Stimulated activated CD4-positive, alpha-beta T cell treated with anti-CD3 and anti-CD28 coated beads, Interleukin-4, amount 100 ng/mL, for 48 hours (primary cell): ENCODE measurements around the gene RFFL.
A peak's percentile ranks its signal among the peaks of the same experiment; 100 is the strongest.
"Not testable (repeated sequence)": the region's sequence is repeated elsewhere in the genome, so short reads cannot be mapped to it uniquely, and the experiment has no call there.

Source experiments
- DNase-seq, 2 donors: peaks; one replicate each; pipeline ENCODE4 v3.0.0-alpha.2; 2020; ENCODE audit warnings: low read depth in 2 of 2

Gene RFFL

DNA sequence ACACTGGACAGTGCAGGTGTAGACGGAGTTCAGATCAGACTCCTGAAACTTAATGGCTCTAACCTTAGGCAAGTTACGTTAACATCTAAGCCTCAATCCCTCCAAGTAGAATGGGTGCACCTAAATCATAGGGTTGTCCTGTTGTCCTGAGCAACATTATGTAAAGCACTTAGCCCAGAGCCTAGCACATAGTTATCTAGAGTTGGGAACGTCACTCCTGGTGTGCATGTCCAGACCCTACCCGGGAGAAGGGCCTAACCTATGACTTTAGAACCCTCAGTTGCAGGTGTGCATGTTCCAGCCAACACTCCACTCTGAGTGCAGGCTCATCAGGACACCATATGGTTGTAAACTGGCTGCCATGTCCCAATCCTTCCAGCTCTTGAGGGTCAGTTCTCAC is 57.2 kb downstream of the RFFL start:
- DNase-seq, result no peak

GRCh38 chr17:35003778-35004177 is 59.7 kb downstream of the RFFL start:
- DNase-seq, result no peak

- DNase-seq, result no peak
Observed at GRCh38 chr17:35002876-35003551, 60.5 kb downstream of the RFFL start.

- DNase-seq, result no peak
Observed at GRCh38 chr17:35001549-35001948, 62.0 kb downstream of the RFFL start.

DNA sequence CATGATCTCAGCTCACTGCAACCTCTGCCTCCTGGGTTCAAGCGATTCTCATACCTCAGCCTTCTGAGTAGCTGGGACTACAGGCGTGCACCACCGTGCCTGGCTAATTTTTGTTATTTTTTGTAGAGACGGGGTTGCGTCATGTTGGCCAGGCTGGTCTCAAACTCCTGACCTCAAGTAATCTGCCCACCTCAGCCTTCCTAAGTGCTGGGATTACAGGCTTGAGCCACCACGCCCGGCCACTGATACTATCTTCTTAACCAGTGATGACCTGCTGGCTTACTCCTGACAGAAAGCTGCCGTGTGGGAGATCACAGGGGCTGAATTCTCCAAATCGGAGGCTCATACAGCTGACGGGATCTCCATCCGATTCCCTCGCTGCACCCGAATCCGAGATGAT is 62.5 kb downstream of the RFFL start:
- not testable (repeated sequence) for DNase-seq

- DNase-seq, result no peak
Observed at GRCh38 chr17:34999456-34999855, 64.1 kb downstream of the RFFL start.

DNA sequence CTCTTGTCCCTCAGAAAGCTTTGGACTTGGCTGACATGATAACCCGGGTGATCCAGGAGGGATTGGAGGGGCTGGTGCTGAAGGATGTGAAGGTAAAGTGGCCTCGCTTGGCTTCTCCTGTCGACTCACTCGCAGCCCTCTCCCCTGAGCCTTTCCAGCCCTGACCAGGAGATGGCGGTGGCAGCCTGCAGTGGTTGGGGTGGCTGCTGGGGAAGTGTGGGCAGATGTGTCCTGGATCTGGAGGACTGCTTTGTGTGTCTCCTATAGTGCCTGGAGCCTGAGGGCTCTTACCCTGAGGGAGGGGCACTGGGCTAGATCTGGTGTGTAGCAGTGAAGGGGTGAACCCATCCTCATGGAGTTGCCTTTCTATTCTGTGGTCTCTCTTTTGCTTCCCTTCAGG is 65.3 kb downstream of the RFFL start:
- peak; percentile 67 to 68 for DNase-seq

GRCh38 chr17:34997355-34997862 is 66.1 kb downstream of the RFFL start:
- no peak for DNase-seq

DNA sequence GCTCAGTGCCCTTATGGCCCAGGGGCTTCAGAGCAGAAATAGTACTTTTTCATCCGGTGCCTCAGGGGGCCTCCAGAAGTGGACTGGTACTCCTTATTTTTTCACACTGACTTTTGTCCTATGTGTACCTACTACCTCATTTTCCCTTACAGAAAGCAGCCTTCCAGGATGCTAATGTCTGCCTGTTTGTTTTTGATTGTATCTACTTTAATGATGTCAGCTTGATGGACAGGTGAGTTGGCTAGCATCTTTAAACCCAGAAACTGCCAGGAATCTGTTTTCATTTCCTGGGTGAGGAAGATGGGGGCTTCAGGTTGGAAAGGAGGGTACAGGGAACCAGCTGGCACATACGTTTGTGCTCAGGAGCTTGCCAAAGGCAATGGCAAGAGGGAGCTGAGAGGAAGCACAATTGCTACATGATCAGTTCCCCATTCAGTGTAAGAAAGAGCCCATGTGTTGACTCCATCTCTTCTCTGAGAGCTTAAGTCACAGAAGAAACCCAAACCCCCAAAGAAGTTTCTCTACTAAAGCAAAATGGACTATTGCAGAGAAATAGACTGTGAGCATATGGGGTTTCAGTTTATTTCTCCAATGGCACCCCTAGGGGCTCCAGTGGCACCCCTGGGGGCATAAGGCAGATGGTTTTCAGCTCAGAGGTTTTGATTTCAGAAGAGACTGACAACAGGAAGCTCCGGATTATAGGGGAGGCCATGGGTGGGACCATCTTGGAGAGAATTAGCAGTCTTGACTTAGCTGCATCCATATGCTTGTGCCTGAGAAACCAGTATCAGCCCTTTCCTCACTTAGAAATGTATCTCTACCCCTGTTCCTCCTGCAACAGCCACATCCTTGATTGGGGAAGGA is 66.9 kb downstream of the RFFL start:
- no peak for DNase-seq

DNA sequence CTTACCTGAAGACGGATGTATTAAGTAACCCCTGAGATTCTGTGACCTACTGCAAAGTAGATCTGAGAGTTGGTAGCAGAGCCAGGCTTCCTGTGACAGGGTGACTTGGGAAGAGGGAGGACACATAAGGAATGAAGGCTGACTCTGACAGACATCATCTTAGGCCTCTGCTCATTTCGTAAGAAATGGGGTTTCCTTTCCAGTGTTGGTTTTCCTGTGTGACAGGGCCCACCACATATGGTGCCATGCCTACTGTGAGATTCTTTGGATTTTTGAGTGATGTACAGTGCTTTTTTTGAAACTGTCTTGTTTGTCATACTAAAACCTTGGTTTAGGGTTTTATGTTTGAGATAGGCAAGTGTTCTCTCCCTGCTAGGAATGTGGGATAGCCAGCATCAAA is 70.5 kb downstream of the RFFL start:
- no peak for DNase-seq

GRCh38 chr17:34991606-34992005 is 71.9 kb downstream of the RFFL start:
- no peak for DNase-seq

DNA sequence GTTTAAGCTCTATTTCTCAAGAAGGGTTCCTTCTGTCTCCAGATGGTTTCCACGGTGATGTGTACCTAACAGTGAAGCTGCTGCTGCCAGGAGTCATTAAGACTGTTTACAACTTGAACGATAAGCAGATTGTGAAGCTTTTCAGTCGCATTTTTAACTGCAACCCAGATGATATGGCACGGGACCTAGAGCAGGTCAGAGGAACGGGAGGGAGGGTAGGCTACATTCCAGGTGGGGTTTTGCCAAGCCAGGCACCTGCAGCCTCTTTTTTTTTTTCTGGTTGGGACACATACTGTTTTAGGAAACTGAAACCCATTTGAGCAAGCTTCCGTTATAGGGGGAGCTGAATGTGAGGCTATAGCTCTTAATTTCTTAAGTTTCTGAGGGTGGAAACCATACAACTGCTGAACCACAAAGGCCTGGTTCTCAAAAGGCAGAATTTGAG is 72.6 kb downstream of the RFFL start:
- DNase-seq, result no peak

GRCh38 chr17:34989473-34989872 is 74.0 kb downstream of the RFFL start:
- no peak for DNase-seq

GRCh38 chr17:34988644-34989043 is 74.9 kb downstream of the RFFL start:
- DNase-seq, result no peak

DNA sequence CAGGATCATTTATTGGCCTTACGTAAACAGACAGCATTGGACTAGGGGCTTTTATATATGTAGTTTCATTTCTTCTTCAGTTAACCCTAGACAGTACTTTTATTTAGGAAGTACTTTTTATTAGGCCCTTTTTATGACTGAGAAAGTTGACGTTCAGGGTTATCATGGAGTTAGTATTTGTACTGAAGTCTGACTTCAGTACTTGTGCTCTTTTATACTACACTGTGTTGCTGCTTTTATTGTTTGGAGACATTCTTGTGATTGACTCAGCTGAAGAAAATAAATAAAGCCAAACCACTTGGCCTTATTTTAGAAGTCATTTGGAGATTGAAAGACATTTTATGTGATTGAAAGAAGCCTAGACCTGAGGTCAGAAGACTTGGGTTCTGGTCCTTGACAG is 76.3 kb downstream of the RFFL start:
- DNase-seq, result no peak

GRCh38 chr17:34981538-34982241 is 81.8 kb downstream of the RFFL start:
- DNase-seq, result no peak

DNA sequence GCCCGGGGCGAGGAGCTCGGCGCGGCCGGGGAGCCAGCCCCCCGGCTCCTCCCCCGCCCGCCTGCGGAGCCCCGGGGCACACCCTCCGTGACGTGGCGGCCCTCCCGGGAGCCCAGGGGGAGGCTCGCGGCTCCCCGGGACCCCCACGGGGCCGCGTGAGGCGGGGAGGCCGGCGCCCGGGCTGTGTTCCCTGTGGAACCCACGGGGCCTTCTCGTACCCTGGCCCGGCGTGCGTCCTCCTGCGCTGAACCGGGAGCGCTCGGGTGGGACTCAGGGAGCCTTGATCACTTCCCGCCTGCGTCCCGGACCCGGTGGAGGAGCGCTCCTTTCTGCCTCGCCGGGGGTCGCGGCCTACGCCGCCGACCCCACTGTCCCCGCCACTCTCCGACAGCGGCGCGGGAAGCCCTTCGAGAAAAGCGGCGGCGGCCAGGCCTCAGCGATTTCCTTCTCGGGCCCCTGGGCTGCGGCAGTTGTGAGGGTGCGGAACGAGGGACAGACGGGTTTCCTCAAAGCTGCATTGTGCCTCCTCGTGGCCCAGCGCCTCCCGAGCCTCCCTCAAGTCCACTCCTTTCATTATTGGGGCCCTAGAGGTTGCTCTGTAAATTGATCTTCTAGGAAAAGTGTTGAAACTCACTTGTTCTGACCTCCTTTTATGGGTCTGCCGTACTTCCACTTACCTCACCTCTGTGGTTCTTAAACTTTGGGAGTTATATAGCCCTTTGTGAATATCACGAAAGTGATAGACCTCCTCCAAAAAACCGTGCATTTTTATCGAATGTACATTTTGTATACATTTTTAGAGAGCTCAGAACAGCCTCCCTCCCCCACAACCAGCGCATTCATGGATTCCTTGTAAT is 82.6 kb downstream of the RFFL start:
- peak; percentile 54 to 60 for DNase-seq

- peak; percentile 87 to 93 for DNase-seq
Observed at GRCh38 chr17:34980353-34980680, 83.2 kb downstream of the RFFL start, which contains the start of gene LIG3. Gene LIG3 (plus strand): TSS chr17:34980512. CDS start chr17:34983006, 2,494 bp downstream.

GRCh38 chr17:34979650-34980352 is 83.7 kb downstream of the RFFL start:
- no peak for DNase-seq

DNA sequence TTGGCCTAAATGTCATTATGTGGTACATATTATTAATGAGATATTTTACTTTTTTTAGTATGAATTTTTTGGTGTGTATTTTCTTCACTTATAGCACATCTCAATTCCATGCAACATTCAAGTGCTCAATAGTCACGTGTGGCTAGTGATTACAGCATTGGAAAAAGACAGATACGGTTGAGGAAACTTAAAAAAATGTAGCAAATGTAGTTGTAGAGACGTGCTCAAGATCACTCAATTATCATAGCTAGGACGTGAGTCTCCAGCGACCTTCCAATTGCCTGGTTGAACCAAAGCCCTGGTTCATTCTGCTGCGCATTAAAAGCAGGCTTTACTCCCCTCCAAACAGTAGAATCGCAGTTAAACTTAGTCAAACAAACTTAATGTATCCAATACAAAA is 84.4 kb downstream of the RFFL start:
- DNase-seq, result no peak
